HG02759 (cell line): ENCODE results near the gene DPYD.

ENCODE experiments used
- ATAC-seq: cut with Tn5 transposase; IDR thresholded peaks from one replicate; pipeline ENCODE4 v1.9.1; 2021; ENCODE audit warnings: mild to moderate bottlenecking, moderate library complexity; ENCODE audit not compliant: unreplicated experiment

DPYD gene

GRCh38 chr1:97070376-97070775 lies 850.5 kb downstream of the DPYD start:
- no peak for ATAC-seq

GRCh38 chr1:97069312-97069711 lies 851.5 kb downstream of the DPYD start:
- ATAC-seq = no peak

DNA sequence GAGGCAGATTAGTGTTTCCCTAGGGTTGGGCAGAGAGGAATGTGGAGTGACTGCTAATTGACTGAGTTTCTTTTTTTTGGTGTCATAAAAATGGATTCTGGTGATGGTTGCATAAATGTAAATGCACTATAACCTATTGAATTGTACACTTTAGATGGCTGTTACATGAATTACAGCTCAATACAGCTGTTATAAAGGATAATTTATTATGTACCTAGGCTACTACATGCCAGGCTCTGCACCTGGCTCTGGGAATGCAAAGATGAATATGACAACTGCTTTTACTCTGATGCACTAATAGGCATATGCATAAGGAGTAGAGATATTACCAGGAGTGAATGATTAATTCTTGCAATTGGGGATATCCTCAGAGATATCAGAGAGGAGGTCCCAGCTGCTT lies 854.0 kb downstream of the DPYD start:
- ATAC-seq = no peak

DNA sequence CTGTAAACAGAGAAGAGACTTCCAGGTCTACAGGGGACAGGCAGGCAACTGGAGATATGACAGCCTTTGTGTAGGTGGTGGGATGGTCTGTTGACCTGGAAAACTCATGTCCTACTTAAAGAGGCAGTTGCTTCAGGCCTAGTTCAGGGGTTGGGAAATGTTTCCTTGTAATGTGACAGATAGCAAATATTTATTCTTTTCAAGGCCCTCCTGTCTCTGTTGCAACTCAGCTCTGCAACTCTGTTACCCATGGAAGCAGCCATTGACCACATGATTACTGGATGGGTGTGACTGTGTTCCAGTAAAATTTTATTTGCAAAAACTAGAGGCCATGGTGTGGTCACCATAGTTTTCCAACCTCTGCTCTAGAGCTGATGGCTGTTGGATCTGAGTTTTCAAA lies 857.3 kb downstream of the DPYD start:
- ATAC-seq = no peak

DNA sequence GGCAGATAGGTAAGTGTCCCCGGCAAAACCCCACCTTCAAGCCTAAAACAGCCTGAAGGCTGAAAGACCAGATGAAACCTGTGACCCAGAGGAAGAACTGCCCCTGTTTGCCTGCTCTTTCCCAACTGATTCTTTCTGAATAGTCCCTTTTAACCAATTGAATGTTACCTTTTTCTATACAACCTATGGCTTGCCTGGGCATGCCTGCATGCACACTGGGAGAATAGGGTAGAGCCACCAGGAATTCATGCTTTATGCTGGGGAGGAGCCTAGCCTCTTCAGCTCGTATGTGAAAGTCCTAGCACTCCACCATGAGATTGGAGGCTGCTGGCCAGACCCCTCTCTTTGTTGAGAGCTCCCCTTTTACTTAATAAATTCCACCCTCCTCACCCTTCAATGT lies 859.2 kb downstream of the DPYD start:
- ATAC-seq = no peak

- ATAC-seq = no peak
These were observed 864.4 kb downstream of the DPYD start for GRCh38 chr1:97056386-97056785.

- ATAC-seq = no peak
These were observed 867.6 kb downstream of the DPYD start for GRCh38 chr1:97053268-97053667.

- ATAC-seq = no peak
These were observed 869.0 kb downstream of the DPYD start for GRCh38 chr1:97051823-97052222.

DNA sequence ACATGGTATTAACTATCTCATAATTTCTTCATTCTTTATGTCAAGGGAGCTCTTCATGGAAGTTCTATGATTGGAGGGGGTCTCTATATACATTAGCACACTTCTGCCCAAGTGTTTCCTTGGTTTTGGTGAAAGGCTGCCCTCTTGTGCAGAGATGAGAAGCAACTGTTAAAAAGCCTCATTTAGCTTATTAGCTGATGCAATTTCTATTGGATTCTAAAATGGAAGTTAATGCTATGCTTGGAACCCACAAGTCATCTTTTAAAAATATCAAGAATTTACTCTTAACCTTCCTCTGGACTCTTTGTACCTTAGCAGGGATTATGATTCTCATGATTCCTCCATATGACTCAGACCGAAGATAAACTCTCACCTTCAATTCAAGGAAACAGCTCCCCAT lies 870.3 kb downstream of the DPYD start:
- ATAC-seq = no peak

GRCh38 chr1:97047421-97047793 lies 873.4 kb downstream of the DPYD start:
- ATAC-seq = no peak

DNA sequence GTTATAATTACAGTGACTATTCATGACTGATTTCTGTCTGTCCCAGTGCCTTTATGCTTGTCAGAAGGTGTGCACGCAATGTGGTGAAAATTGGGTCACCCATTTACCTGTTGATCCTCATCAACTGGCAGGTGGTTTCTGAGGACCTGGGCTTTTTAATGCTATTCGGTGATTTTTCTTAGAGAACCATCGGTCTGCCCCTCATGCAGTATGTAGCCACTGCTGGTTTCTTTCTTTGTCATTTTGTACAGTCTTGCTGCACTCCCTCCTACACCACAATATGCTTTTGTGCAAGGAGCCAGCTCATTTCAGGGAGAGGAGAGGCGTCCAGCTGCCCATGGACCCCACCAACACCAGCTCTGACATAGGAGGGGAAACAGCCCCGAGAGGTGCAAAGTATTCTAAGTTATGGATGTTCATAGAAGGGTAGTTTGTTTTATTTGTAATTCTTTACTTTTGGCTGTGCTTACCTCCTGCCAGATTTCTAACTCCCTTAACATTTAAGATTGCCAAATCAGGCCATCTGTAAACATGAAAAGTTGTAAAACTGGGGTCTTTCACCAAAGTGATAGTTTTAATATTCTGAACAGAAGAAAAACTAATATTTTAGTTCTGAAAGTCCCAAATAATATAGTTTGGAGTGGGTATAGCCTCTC lies 873.9 kb downstream of the DPYD start:
- no peak for ATAC-seq

- ATAC-seq = no peak
These were observed 876.6 kb downstream of the DPYD start for GRCh38 chr1:97044159-97044760.

- ATAC-seq = no peak
These were observed 878.3 kb downstream of the DPYD start for GRCh38 chr1:97042551-97042950.

DNA sequence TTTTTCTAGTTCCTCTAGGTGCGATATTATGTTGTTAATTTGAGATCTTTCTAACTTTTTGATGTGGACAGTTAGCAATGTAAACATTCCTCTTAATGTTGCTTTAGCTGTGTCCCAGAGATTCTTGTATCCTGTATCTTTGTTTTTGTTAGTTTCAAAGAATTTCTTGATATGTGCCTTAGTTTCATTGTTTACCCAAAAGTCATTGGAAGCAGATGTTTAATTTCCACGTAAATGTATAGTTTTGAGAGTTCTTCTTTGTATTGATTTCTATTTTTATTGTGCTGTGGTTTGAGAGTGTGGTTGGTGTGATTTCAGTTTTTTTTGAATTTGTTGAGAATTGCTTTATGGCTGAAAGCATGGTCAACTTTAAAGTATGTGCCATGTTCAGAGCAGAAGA lies 879.8 kb downstream of the DPYD start:
- no peak for ATAC-seq

DNA sequence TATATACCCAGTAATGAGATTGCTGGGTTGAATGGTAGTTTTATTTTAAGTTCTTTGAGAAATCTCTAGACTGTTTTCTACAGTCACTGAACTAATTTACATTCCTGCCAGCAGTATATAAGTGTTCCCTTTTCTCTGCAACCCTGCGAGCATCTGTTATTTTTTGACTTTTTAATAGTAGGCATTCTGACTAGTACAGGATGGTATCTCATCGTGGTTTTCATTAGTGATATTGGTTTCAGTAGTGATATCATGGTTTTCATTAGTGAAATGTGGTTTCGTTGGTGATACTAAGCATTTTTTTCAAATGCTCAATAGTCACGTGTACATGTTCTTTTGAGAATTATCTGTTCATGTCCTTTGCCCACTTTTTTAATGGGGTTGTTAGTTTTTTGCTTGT lies 882.4 kb downstream of the DPYD start:
- no peak for ATAC-seq

DNA sequence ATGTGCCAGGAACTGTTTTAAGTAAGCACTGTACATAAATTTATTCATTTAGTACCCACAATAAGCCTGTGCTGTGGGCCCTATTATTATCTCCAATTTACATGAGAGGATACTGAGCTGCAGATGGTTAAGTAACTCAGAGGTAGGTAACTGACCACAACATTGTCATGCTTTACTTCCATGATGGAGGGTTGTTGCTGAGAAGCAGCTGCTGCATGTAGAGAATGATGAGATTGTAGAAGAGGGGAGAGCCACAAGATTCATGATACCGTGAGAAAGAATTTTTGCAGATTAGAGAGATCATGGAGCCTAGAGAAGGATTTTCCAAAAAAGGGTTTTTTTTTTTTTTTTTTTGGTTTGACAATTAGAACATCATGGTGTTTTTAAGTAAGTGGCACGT lies 886.2 kb downstream of the DPYD start:
- ATAC-seq = no peak

- no peak for ATAC-seq
These were observed 886.9 kb downstream of the DPYD start for GRCh38 chr1:97033949-97034348.
